ENCODE results near the gene TAPBPL.

The TAPBPL gene

DNA sequence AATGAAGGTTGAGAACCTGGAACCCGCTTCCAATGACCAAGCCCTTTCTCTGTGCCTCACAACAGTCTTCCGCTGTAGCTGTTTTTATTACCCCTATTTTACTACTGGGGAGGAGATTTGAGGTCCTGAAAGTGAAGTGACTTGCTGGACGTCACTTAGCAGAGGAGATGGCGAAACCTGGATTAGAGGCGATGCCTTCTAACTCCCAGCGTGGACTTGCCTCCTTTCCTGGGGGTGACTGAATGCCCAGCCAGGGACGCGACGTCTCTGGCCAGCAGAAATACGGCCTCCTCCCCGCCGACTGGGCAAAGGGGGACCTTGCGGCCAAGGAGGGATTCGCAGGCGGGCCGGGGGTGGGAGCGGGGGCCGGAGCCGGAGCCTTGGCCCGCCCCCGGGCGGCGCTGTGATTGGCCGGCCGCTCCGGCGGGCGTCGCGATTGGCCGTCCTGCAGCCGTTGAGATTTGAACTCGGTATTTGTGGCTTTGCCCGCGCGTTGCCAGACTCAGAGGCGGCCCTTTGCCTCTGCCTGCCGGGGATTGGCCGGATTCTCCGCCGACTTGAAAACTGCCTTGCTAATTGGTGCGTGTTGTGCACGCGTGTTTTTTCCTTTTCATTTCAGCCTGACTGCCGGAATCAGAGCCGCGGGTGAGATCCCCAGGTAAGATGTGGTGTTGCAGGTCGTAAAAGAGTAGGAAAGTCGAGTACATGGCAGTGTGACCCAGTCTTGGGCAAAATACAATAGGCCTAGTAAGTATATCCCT is 41.8 kb downstream of the TAPBPL start, which contains the start of gene NCAPD2:
TSS of gene NCAPD2 (plus strand) at position 606 of the 761 bp plus-strand sequence. CDS start 997 bp downstream, outside the sequence.
- peak; percentile 96 to 99 (median 97) for DNase-seq

DNA sequence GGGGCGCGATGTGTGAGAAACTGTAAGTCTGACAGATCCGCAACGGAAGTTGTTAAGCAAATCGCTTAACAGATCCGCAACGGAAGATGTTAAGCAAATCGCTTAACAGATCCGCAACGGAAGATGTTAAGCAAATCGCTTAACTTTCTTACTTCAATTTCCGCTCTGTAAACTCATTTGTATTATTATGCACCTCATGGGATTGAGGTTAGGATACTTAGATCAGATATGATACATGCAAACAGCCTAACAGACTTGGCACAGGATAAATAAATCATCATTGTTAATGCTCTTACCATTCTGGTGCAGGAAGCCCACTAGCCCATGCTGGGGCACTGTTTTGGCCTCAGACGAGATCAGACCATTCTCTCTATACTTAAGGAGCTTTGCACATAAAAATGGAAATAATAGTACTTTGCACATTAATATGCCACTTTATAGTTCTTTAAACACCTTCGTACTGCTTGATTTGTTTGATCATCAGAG is 42.5 kb downstream of the TAPBPL start:
- DNase-seq, result peak in 2 of 3 experiments; percentile 37 to 74

DNA sequence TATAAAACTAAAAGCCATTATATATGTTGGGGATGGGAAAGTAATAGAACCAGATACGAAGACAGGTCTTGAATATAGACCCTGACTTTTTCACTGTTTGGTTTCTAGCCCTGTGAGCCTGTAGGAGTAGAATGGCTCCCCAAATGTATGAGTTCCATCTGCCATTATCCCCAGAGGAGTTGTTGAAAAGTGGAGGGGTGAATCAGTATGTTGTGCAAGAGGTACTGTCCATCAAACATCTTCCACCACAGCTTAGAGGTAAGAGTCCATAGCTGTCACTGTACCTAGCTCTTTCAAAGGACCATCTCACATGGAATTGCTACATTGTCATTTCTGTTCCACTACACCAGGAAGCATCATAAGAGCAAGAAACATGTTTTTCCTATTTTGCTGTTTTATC is 43.1 kb downstream of the TAPBPL start:
- no peak for DNase-seq

DNA sequence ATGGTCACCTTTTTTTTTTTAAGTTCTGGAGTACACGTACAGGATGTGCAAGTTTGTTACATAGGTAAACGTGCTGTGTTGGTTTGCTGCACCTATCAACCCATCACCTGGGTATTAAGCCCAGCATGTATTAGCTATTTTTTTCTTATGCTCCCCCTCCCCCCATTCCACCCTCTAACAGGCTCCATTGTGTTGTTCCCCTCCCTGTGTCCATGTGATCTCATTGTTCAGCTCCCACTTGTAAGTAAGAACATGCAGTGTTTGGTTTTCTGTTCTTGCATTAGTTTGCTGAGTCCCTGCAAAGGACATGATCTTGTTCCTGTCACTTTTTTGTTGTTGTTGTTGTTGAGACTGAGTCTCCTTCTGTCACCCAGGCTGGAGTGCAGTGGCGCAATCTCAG is 45.4 kb downstream of the TAPBPL start:
- DNase-seq, result peak in 1 of 3 experiments; percentile 10

DNA sequence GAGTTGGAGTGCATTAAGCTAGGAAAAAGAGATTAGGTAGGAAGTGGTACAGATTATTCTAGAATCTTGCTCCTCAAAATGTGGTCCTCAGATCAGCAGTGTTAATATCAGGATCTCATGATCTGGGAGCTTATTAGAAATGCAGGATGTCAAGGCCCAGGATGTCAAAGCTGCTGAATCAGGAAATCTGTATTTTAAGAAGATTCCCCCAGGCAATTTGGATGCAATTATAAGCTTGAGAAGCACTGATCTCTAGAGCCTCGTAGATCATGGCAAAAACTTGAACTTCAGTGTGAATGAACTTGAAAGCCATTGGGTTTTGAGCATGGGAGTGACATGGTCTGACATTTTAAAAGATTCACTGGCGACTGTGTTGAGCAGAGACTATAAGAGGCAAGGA is 48.6 kb downstream of the TAPBPL start:
- DNase-seq, result no peak

DNA sequence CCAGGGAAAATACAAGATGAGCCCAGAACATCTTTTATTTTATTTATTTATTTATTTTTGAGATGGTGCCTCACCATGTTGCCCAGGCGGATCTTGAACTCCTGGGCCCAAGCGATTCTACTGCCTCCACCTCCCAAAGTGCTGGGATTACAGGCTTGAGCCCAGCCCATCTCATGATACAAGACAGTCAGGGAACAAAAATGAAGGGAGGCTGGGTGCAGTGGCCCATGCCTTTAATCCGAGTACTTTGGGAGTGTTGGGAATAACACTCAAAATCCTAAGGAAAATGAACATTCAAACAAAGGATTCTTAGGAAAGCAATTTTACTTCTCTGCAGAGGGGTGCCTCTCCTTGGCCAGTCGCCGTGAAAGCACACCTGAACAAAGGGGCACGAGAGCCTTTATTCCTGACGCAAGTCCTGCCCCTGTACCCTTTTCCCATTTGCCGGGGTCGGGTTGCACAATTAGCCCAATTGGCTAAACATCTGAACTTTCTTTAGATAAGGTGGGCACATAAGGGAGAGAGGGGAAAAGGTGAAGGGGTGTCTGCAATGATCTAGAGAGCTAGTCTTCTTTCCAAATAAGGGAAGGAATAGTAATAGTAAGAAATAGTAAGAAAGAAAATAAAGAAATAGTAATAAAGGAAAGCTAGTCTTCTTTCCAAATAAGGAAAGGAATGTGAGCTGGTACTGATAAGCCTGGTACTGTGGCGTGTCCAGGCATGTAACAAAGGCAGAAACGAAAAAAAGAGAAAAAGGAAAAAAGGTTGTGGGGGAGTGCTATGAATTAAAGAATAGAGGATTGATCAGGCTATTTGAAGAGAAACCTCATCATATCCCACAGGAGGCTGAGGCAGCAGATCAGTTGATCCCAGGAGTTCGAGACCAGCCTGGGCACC is 55.5 kb downstream of the TAPBPL start:
- no peak for DNase-seq

DNA sequence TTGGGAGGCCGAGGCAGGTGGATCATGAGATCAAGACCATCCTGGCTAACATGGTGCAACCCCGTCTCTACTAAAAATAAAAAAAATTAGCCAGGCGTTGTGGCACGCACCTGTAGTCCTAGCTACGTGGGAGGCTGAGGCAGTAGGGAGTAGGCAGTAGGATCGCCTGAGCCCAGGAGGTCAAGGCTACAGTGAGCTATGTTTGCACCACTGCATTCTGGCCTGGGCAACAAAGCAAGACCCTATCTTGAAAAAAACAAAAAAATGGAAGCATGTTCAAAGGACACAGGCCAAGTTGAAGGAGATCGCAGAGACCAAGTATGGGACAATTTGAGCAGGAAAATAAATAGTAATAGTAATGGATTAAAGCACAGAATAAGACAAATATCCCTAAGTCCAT is 56.2 kb downstream of the TAPBPL start:
- no peak for DNase-seq

Data from NCI-H1417 (cell line).